HFFc6 (cell line): Measurements from ENCODE around the gene TMEM141. TPM values are rescaled to one million over a fixed set of nuclear protein-coding genes. Genes with fewer than 3 reads are reported as not detected.

ENCODE experiments used
- DNase-seq: peaks from one replicate; pipeline ENCODE4 v3.0.0-alpha.2; 2018
- H3K27ac Mint-ChIP-seq: 2 replicates; pipeline ENCODE4 v1.8.0; 2020; ENCODE audit warnings: mild to moderate bottlenecking, mixed read lengths
- H3K27me3 Mint-ChIP-seq: 2 replicates; pipeline ENCODE4 v1.8.0; 2021; ENCODE audit warnings: mild to moderate bottlenecking, moderate library complexity, mixed read lengths; ENCODE audit not compliant: insufficient read depth
- H3K36me3 Mint-ChIP-seq: 2 replicates; pipeline ENCODE4 v1.8.0; 2021; ENCODE audit warnings: low read depth, mixed read lengths
- H3K4me1 Mint-ChIP-seq: 2 replicates; pipeline ENCODE4 v1.8.0; 2020; ENCODE audit warnings: low read depth, mixed read lengths
- H3K4me3 Mint-ChIP-seq: 2 replicates; pipeline ENCODE4 v1.8.0; 2020; ENCODE audit warnings: mild to moderate bottlenecking, moderate library complexity, mixed read lengths
- H3K9me3 Mint-ChIP-seq: 2 replicates; pipeline ENCODE4 v1.8.0; 2020; ENCODE audit warnings: mild to moderate bottlenecking, mixed read lengths
- CTCF ChIP-seq: fragments of 200-600 bp; sonication (generic); IDR thresholded peaks from 2 replicates; pipeline ENCODE4 v1.5.0; 2021; ENCODE audit warnings: antibody characterized with exemption, mild to moderate bottlenecking
- total RNA-seq, 6 experiments: library from RNA; stranded (reverse); fragmentation: NEBNext Ultra II Directional; extraction: Animal tissue kit (Norgen Biotek cat#: 25700); gene quantifications; 2 replicates in 1 of 6; 3 replicates in 5 of 6; pipeline ENCODE4 v1.2.3, GENCODE V29; 2021

Gene TMEM141
- total RNA-seq, 6 experiments from 2014 or later: 46.1 to 62.2 (median 52.6) TPM

DNA sequence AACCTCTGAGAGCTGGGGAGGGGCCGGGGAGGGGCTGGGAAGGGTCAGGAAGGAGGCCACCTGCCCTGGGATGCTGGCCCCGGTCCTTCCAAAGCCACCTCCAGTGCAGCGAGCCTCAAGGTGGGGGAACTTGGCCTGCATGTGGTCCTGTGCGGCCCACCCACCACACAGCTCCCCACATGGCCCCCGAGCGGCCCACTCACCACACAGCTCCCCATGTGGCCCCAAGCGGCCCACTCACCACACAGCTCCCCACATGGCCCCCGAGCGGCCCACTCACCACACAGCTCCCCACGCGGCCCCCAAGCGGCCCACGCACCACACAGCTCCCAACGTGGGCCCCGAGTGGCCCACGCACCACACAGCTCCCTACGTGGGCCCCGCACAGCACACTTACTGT, 46.4 kb upstream of the TMEM141 start:
- Mint-ChIP-seq H3K4me3 (no peak overlapping the region), H3K36me3 (no peaks in the 10 kb centered on the region), H3K27ac (no peak overlapping the region), H3K4me1 (no peaks in the 10 kb centered on the region), H3K27me3 (peaks cover 13% of the 10 kb centered on the region), H3K9me3 (no peaks in the 10 kb centered on the region)
- no peak for TF ChIP-seq CTCF
- no peak for DNase-seq

- TF ChIP-seq CTCF: no peak
- Mint-ChIP-seq H3K27me3 (peaks cover 9% of the 10 kb centered on the region), H3K4me1 (no peaks in the 10 kb centered on the region; the same call in 1 of the 2 replicates), H3K36me3 (no peaks in the 10 kb centered on the region), H3K27ac (no peak overlapping the region), H3K4me3 (no peak overlapping the region), H3K9me3 (no peaks in the 10 kb centered on the region)
- no peak for DNase-seq
Observed at GRCh38 chr9:136745389-136746154, 45.6 kb upstream of the TMEM141 start.

DNA sequence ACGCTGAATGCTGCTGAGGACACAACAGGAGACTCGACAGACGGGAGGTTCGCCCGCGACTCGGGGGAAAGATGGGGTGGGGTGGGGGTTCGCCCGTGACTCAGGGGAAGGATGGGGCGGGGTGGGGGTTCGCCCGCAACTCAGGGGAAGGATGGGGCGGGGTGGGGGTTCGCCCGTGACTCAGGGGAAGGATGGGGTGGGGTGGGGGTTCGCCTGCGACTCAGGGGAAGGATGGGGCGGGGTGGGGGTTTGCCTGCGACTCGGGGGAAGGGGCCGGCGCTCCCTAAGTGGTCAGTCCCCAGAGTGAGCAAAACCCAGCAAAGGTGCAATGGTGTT, 45.0 kb upstream of the TMEM141 start:
- TF ChIP-seq CTCF: no peak
- Mint-ChIP-seq H3K9me3 (no peaks in the 10 kb centered on the region), H3K27ac (no peak overlapping the region), H3K36me3 (no peaks in the 10 kb centered on the region), H3K27me3 (peaks cover 8% of the 10 kb centered on the region), H3K4me3 (no peak overlapping the region), H3K4me1 (no peaks in the 10 kb centered on the region; the same call in 1 of the 2 replicates)
- no peak for DNase-seq

DNA sequence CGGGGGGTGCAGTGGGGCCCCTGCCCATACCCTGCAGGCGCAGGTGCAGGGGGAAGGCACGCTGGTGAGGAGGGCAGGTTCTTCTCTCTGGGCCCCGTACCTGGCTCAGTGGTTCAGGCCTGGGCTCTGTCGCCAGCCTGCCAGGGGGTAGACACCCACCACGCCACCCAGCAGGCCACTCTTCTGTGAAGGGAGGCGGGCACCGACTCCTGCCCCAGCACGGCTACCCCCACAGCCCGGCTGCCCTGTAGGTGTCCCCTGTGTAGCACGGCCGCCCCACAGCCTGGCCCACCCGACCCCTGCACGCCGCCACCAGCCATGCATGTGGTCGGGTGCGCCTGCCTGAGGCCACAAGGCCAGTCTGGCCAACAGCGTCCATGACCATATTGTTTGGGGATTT, 44.5 kb upstream of the TMEM141 start:
- Mint-ChIP-seq H3K4me3 (no peak overlapping the region), H3K4me1 (no peaks in the 10 kb centered on the region; the same call in 1 of the 2 replicates), H3K9me3 (peaks cover 2% of the 10 kb centered on the region), H3K36me3 (no peaks in the 10 kb centered on the region), H3K27me3 (peaks cover 7% of the 10 kb centered on the region), H3K27ac (no peak overlapping the region)
- TF ChIP-seq CTCF: no peak
- no peak for DNase-seq

DNA sequence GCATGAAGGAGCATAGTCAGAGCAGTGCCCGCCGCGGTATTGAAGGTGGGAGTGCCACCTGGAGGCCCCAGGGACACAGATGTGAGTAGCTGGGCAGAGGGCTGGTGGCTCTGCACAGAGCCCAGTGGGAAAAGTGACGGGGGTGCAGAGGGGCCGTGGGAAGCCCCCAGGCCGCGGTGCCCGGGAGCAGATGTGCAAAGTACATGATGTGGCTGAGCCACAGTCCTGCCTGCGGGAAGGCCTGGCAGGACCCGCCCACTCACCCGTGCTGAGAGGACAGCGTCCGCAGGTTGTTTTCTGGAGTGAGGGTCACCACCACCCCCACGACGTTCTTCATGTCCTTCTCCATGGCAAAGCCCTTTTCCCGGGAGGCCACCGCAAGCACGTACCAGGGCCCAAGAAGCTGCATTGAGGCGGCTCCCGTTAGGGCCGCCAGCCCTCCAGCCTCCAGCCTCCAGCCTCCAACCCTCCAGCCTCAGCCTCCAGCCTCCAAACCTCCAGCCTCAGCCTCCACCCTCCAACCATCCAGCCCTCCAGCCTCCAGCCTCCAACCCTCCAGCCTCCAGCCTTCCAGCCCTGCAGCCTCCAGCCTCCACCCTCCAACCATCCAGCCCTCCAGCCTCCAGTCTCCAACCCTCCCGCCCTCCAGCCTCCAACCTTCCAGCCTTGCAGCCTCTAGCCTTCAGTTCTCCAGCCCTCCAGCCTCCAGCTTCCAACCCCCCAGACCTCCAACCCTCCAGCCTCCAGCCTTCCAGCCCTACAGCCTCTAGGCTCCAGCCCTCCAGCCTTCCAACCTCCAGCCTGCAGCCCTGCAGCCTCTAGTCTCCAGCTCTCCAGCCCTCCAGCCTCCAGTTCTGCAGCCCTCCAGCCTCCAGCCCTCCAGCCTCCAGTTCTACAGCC, 43.7 kb upstream of the TMEM141 start:
- H3K4me1 Mint-ChIP-seq: no peaks in the 10 kb centered on the region; the same call in 1 of the 2 replicates
- H3K9me3 Mint-ChIP-seq: peaks cover 10% of the 10 kb centered on the region
- no peak for TF ChIP-seq CTCF
- no peak overlapping the region for H3K27ac Mint-ChIP-seq
- H3K27me3 Mint-ChIP-seq: peaks cover 9% of the 10 kb centered on the region
- DNase-seq: no peak
- H3K4me3 Mint-ChIP-seq: no peak overlapping the region
- no peaks in the 10 kb centered on the region for H3K36me3 Mint-ChIP-seq
